Activated CD4-positive, alpha-beta T cell treated with anti-CD3 and anti-CD28 coated beads for 24 hours (primary cell): ENCODE results near the gene TDRD10.

ENCODE experiments used
- DNase-seq, 2 donors: peaks; one replicate each; pipeline ENCODE4 v3.0.0-alpha.2; 2020; ENCODE audit warnings: low read depth in 2 of 2

Gene TDRD10

GRCh38 chr1:154578058-154578418 lies 76.0 kb downstream of the TDRD10 start:
- no peak for DNase-seq

- no peak for DNase-seq
Measured at GRCh38 chr1:154579374-154579773, 77.4 kb downstream of the TDRD10 start.

- DNase-seq: no peak
Measured at GRCh38 chr1:154581766-154582165, 79.7 kb downstream of the TDRD10 start.

GRCh38 chr1:154582885-154583284 lies 80.9 kb downstream of the TDRD10 start:
- DNase-seq: no peak

GRCh38 chr1:154583773-154584172 lies 81.8 kb downstream of the TDRD10 start:
- no peak for DNase-seq

- DNase-seq: no peak
Measured at GRCh38 chr1:154584267-154584994, 82.4 kb downstream of the TDRD10 start.

- no peak for DNase-seq
Measured at GRCh38 chr1:154586231-154586630, 84.2 kb downstream of the TDRD10 start.

GRCh38 chr1:154586641-154587040 lies 84.6 kb downstream of the TDRD10 start:
- DNase-seq: no peak

- DNase-seq: no peak
Measured at GRCh38 chr1:154589780-154590179, 87.8 kb downstream of the TDRD10 start.

- DNase-seq: no peak
Measured at GRCh38 chr1:154590756-154591155, 88.7 kb downstream of the TDRD10 start.

- no peak for DNase-seq
Measured at GRCh38 chr1:154591206-154591605, 89.2 kb downstream of the TDRD10 start.

GRCh38 chr1:154593390-154593789 lies 91.4 kb downstream of the TDRD10 start:
- DNase-seq: no peak

- DNase-seq: no peak
Measured at GRCh38 chr1:154594811-154595210, 92.8 kb downstream of the TDRD10 start.

- no peak for DNase-seq
Measured at GRCh38 chr1:154595621-154596020, 93.6 kb downstream of the TDRD10 start.
